GM12878 (cell line): ENCODE data around the gene EGFR. TPM values are rescaled to one million over a fixed set of nuclear protein-coding genes. Genes with fewer than 3 reads are reported as not detected.

ENCODE experiments used
- ATAC-seq: fragments of 200-7000 bp; cut with Tn5 transposase; 3 replicates; pipeline ENCODE4 v1.9.1; 2020; ENCODE audit warnings: mild to moderate bottlenecking, moderate library complexity
- BruUV-seq: library from RNA; stranded (reverse); fragments of 400-500 nt; replicated peaks from 2 replicates; lab custom pipeline; 2021; lab: Mats Ljungman, UMichigan
- CTCF ChIA-PET: fragments of 300-600 bp; sonication (Branson Sonifier 250); formaldehyde crosslinking; extraction: SDS; loops from one replicate; lab custom pipeline; 2021; ENCODE audit warnings: inconsistent platforms; lab: Yijun Ruan, JAX
- POLR2A ChIA-PET: fragments of 350-600 bp; formaldehyde crosslinking; extraction: SDS; loops from one replicate; lab custom pipeline; 2021; ENCODE audit warnings: inconsistent platforms; lab: Charles Lee
- RAD21 ChIA-PET: fragments of 300-600 bp; sonication (Branson Sonifier 250); formaldehyde crosslinking; loops from one replicate; lab custom pipeline; 2023; ENCODE audit warnings: antibody characterized with exemption; ENCODE audit not compliant: unreplicated experiment; lab: Charles Lee
- SMC1A ChIA-PET: fragments of 300-600 bp; sonication (Branson Sonifier 250); formaldehyde crosslinking; loops from one replicate; lab custom pipeline; 2023; ENCODE audit not compliant: unreplicated experiment, uncharacterized antibody; lab: Charles Lee
- DNase-seq: peaks from one replicate; pipeline ENCODE4 v3.0.0-alpha.2; 2011; ENCODE audit warnings: low read depth, low spot score
- FAIRE-seq: peaks from 3 replicates; lab custom pipeline; 2011; peaks lifted over from hg19 to GRCh38; lab: Jason Lieb, UNC
- H2AFZ ChIP-seq: 2 replicates; pipeline ENCODE4 v1.6.0; 2011; ENCODE audit warnings: low read depth, low read length, control low read depth; ENCODE audit not compliant: control insufficient read depth
- H3K27ac ChIP-seq: 2 replicates; pipeline ENCODE4 v1.5.1; 2011; ENCODE audit warnings: control low read depth; ENCODE audit not compliant: control insufficient read depth, insufficient read depth
- H3K27me3 ChIP-seq, 2 experiments: replicated peaks in 1 of 2; 2 replicates each; pipeline versions ENCODE4 v1.6.0 to v1.6.1; 2011; ENCODE audit warnings: low read length in 1 of 2; ENCODE audit not compliant: control insufficient read depth in 2 of 2, insufficient read depth in 2 of 2
- H3K36me3 ChIP-seq, 2 experiments: 2 replicates each; pipeline ENCODE4 v1.5.1; 2011; ENCODE audit warnings: low read length in 1 of 2; ENCODE audit not compliant: control insufficient read depth in 2 of 2, insufficient read depth in 2 of 2
- H3K4me1 ChIP-seq: 2 replicates; pipeline ENCODE4 v1.6.1; 2011; ENCODE audit warnings: mild to moderate bottlenecking, low read length, moderate library complexity, mixed read lengths; ENCODE audit not compliant: control insufficient read depth, insufficient read depth
- H3K4me2 ChIP-seq: 2 replicates; pipeline ENCODE4 v1.6.0; 2011; ENCODE audit warnings: control low read depth; ENCODE audit not compliant: control insufficient read depth, insufficient read depth
- H3K4me3 ChIP-seq: fragments of 200-600 bp; sonication (generic); 2 replicates; pipeline ENCODE4 v1.5.1; 2016
- H3K79me2 ChIP-seq: 2 replicates; pipeline ENCODE4 v1.6.0; 2011; ENCODE audit warnings: low read length; ENCODE audit not compliant: control insufficient read depth, insufficient read depth
- H3K9ac ChIP-seq: 2 replicates; pipeline ENCODE4 v1.8.0; 2011; ENCODE audit warnings: low read length, control low read depth, mixed read lengths; ENCODE audit not compliant: control insufficient read depth, insufficient read depth
- H3K9me3 ChIP-seq: replicated peaks from 3 replicates; pipeline ENCODE4 v1.5.1; 2011; ENCODE audit warnings: mild to moderate bottlenecking, low read length; ENCODE audit not compliant: control insufficient read depth, insufficient read depth
- H4K20me1 ChIP-seq: 2 replicates; pipeline ENCODE4 v1.6.0; 2011; ENCODE audit not compliant: control insufficient read depth, insufficient read depth
- BRCA1 ChIP-seq: IDR thresholded peaks from 2 replicates; pipeline ENCODE4 v1.6.1; 2011; ENCODE audit warnings: low read depth, low read length, improper control_type of control experiment
- EED ChIP-seq: sonication (generic); IDR thresholded peaks from 2 replicates; pipeline ENCODE4 v1.6.1; 2016; ENCODE audit warnings: antibody characterized with exemption, low read depth
- MYB ChIP-seq: fragments of 150-350 bp; IDR thresholded peaks from 2 replicates; pipeline ENCODE4 v1.6.1; 2014; ENCODE audit warnings: mild to moderate bottlenecking, low read depth, low read length, borderline replicate concordance
- SREBF2 ChIP-seq: IDR thresholded peaks from 2 replicates; pipeline ENCODE4 v1.6.1; 2012; ENCODE audit warnings: mild to moderate bottlenecking, low read length
- ZBTB11 ChIP-seq: fragments of 450-650 bp; formaldehyde crosslinking; IDR thresholded peaks from 2 replicates; pipeline ENCODE4 v1.5.0; 2022; ENCODE audit warnings: mild to moderate bottlenecking, missing genetic modification characterization
- ZSCAN29 ChIP-seq: fragments of 450-650 bp; IDR thresholded peaks from 2 replicates; pipeline ENCODE4 v1.6.1; 2017; ENCODE audit warnings: mild to moderate bottlenecking, moderate library complexity
- whole genome bisulfite sequencing: methylation state at CpG from one replicate; pipeline ENCODE4 v1.1.6; 2016; ENCODE audit warnings: low lambda C conversion rate; ENCODE audit not compliant: insufficient replicate concordance, insufficient coverage; ENCODE audit errors: missing lambda C conversion rate; 5-methylcytosine and 5-hydroxymethylcytosine counted together
- in situ Hi-C: fragments of 300-500 bp; cut with MboI; formaldehyde crosslinking; loops from 9 replicates; pipeline ENCODE4 v1.14.3; 2018; ENCODE audit warnings: mixed read lengths
- intact Hi-C: fragments of 100-400 bp; cut with micrococcal nuclease; formaldehyde crosslinking; loops from one replicate; pipeline ENCODE4 v1.14.2; 2022; ENCODE audit not compliant: unreplicated experiment
- polyA plus RNA-seq, 11 experiments: library from polyadenylated mRNA; depleted of rRNA in 4 of 11; unstranded in 6 of 11; stranded (reverse) in 5 of 11; fragments of >200 nt; fragmentation: Nextera tagmentation in 4 of 11; fragmentation: Illumina TruSeq in 1 of 11; extraction: Ambion mirVana in 4 of 11; extraction: Trizol in 1 of 11; gene quantifications; 1 replicate in 1 of 11; 2 replicates in 10 of 11; pipeline versions ENCODE4 v1.2.1 to v1.2.3, GENCODE V29; 2011 to 2016; ENCODE audit warnings: inconsistent platforms in 2 of 11, missing spikeins in 2 of 11, low read depth in 1 of 11
- total RNA-seq, 4 experiments: library from RNA; depleted of rRNA in 3 of 4; stranded (reverse); fragments of >200 nt in 3 of 4; fragmentation: Illumina TruSeq in 1 of 4; extraction: Trizol in 1 of 4; gene quantifications; 2 replicates each; pipeline versions ENCODE4 v1.2.1 to v1.2.3, GENCODE V29; 2013 to 2021
- TF ChIP-seq, protein P1 (sequence below): fragments of 450-650 bp; IDR thresholded peaks from 2 replicates; pipeline ENCODE4 v1.6.1; 2017; ENCODE audit warnings: antibody characterized with exemption, mild to moderate bottlenecking, moderate library complexity

Gene EGFR
- total and polyA plus RNA-seq, 10 of the 15 experiments (the other 5 are each of a cell fraction or from before 2014, with no cell fraction given) = 0.01 to 0.31 TPM; not detected in 8

GRCh38 chr7:55120074-55120473, 101.3 kb downstream of the EGFR start:
- ChIA-PET RAD21 (no interaction called here), POLR2A (no interaction called here), CTCF (no interaction called here), SMC1A (no interaction called here)
- Histone ChIP-seq H3K9me3 (no peaks in the 10 kb centered on the region), H3K4me1 (no peaks in the 10 kb centered on the region), H3K9ac (no peak overlapping the region), H3K79me2 (no peaks in the 10 kb centered on the region), H2AFZ (no peak overlapping the region), H4K20me1 (no peaks in the 10 kb centered on the region), H3K27me3 (peaks cover 0 to 3% of the 10 kb centered on the region in 2 experiments; a peak in 2 of 4 replicates), H3K4me3 (no peak overlapping the region), H3K36me3 (no peaks in the 10 kb centered on the region), H3K27ac (no peak overlapping the region), H3K4me2 (no peak overlapping the region)
- FAIRE-seq (no peak), DNase-seq (no peak), ATAC-seq (no peak; the same call in 2 of the 3 replicates)
- 36% methylated on average over 7 of the region's 7 CpGs for WGBS
- TF ChIP-seq MYB (no peak), EED (no peak), BRCA1 (no peak), ZBTB11 (CRISPR knock-in tag) (no peak), SREBF2 (no peak), ZSCAN29 (no peak)
- TF ChIP-seq, protein P1, sequence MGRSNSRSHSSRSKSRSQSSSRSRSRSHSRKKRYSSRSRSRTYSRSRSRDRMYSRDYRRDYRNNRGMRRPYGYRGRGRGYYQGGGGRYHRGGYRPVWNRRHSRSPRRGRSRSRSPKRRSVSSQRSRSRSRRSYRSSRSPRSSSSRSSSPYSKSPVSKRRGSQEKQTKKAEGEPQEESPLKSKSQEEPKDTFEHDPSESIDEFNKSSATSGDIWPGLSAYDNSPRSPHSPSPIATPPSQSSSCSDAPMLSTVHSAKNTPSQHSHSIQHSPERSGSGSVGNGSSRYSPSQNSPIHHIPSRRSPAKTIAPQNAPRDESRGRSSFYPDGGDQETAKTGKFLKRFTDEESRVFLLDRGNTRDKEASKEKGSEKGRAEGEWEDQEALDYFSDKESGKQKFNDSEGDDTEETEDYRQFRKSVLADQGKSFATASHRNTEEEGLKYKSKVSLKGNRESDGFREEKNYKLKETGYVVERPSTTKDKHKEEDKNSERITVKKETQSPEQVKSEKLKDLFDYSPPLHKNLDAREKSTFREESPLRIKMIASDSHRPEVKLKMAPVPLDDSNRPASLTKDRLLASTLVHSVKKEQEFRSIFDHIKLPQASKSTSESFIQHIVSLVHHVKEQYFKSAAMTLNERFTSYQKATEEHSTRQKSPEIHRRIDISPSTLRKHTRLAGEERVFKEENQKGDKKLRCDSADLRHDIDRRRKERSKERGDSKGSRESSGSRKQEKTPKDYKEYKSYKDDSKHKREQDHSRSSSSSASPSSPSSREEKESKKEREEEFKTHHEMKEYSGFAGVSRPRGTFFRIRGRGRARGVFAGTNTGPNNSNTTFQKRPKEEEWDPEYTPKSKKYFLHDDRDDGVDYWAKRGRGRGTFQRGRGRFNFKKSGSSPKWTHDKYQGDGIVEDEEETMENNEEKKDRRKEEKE = no peak
- in situ Hi-C loops (no loop called here), intact Hi-C loops (no loop called here)
- BruUV-seq = no TSS peak
